Measurements from ENCODE around the gene CKAP4.
A peak's percentile ranks its signal among the peaks of the same experiment; 100 is the strongest.

CKAP4 gene

DNA sequence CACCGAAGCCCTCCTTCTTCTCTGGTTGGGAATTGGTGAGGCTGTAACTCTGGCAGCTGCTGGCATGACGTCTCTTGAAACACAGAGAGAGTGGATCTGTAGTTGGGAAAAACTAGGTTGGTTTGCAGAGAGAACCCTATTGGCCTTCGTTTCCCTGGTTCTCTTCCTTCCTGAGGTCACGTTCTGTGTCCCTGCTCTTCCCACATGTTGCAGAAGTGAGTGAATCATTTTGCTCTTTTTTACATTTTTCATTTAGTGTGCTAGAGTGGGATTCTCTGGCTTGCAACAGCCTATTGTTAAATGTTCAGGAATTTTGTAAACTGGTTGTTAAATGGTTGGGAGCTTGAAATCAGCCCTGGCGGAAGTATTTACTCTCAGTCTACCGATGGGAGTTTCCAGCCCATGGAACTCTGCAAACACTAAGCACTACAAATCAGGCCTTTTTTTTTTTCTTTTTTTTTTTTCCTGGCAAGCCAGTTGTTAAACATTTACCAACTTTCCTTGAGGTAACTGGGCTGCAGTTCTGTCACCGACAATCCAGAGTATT, 26.8 kb upstream of the CKAP4 start:
- no peak for DNase-seq (ENCODE audit: low read depth)

- no peak for DNase-seq (ENCODE audit: low read depth)
These were observed 26.2 kb upstream of the CKAP4 start for GRCh38 chr12:106274012-106274411.

DNA sequence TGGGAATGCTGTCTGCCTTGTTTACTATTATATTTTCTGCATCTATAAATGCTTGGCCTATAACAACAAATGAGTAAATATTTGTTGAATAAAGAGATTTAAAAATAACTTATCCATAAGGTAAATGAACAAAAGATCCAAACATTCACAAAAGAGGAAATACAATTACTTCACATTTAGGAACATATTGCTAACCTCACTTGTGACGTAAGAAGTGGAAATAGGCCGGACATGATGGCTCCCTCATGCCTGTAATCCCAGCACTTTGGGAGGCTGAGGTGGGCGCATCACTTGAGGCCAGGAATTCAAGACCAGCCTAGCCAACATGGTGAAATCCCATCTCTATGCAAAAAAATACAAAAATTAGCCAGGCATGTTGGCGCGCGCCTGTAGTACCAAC, 25.7 kb upstream of the CKAP4 start:
- DNase-seq (ENCODE audit: low read depth), result no peak

DNA sequence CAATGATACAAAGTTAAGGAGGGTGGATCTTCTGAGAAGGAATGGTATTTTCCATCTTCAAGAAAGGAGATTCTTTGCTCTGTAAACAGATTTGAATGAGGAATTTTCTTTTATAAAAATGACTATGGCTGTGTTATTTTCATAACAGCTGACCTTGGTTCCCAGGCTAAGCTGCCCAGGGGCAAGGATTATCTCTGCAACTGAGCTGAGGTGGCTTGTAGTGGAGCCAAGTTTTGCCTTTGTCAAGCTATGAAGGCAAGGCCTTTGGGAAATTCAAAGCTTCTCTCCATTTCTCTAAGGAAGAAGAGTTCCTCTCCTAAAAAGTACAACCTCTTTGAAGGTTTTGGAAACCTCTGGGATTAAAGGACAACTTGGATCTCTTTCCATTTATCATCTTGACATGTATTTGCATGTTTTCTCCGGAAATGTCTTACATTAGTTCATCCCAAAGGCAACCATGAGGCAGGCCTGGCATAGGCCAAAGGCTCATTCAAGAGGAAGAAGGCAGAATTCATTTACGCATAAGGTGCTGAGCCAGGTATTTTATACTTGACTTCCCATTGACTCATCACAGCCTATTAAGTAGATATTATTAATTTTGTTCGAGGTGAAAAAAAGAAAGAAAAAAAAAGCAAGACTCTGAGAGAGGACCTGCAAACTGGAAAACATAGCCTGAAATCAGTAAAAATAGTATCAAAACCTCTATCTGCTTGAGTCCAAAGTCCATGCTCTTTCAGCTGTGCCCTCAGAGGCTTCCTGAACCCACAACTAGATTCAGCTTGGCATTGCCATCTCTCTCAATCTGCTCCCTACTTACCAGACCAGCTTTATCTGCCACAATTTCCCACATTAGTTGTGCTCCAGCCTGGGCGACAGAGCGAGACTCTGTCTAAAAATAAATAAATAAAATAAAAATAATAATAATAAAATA, 24.0 kb upstream of the CKAP4 start:
- no peak for DNase-seq (ENCODE audit: low read depth)

- DNase-seq (ENCODE audit: low read depth), result no peak
These were observed 21.4 kb upstream of the CKAP4 start for GRCh38 chr12:106269150-106269771.

DNA sequence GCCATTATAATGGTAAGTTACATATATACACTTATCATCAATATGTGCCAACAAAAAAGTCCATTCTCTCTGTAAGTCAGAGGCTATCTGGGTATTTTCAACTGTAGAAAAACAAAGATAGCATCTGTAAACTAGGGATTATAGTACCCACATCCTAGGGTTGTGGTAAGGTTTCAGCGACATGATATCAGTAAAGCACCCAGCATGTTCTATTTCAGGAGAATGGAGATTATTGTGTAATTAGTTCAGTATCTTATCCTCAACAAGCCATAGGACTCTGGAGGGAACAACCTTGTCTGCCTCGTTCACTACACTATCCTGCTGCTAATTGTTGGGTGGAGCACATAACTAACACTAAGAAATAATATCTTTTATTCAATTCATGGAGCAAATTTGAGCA, 19.7 kb upstream of the CKAP4 start:
- DNase-seq (ENCODE audit: low read depth), result no peak

GRCh38 chr12:106265116-106265515, 17.3 kb upstream of the CKAP4 start:
- DNase-seq (ENCODE audit: low read depth), result no peak

DNA sequence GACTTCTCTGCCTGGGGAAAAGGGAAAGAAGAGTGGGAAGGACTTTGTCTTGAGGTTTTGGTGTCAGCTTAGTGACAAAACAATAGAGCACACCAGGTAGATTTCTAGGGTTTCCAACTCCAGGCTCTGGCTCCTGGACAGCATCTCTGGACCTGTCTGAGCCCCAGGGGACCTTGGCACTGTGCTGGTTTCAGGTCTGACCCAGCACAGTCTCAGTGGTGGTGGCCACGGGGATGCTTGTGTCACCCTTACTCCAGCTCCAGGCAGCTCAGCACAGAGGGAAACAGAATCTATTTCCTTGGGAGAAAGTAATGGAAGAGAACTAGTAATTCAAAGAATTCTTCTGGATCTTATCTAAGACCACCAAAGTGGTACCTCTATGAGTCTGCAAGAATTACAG, 11.1 kb upstream of the CKAP4 start:
- DNase-seq (ENCODE audit: low read depth), result no peak

GRCh38 chr12:106258226-106258625, 10.4 kb upstream of the CKAP4 start:
- no peak for DNase-seq (ENCODE audit: low read depth)

DNA sequence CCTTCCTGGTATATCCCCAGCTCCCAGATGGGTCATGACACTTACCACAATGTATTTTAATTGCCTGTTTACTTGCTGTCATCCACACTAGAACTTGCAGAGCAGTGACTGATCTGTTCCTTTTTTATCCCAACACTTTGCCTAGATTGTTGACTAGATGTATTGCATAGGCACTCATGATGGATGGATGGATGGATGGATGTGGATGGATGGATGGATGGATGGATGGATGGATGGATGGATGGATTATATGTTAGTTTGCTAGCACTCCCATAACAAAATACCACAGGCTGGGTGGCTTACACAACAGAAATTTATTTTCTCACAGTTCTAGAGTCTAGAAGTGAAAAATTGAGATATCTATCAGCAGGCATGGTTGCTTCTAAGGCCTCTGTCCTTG, 8.7 kb upstream of the CKAP4 start:
- no peak for DNase-seq (ENCODE audit: low read depth)

GRCh38 chr12:106255952-106256351, 8.1 kb upstream of the CKAP4 start:
- DNase-seq (ENCODE audit: low read depth), result no peak

- DNase-seq (ENCODE audit: low read depth), result no peak
These were observed 7.7 kb upstream of the CKAP4 start for GRCh38 chr12:106255493-106255892.

DNA sequence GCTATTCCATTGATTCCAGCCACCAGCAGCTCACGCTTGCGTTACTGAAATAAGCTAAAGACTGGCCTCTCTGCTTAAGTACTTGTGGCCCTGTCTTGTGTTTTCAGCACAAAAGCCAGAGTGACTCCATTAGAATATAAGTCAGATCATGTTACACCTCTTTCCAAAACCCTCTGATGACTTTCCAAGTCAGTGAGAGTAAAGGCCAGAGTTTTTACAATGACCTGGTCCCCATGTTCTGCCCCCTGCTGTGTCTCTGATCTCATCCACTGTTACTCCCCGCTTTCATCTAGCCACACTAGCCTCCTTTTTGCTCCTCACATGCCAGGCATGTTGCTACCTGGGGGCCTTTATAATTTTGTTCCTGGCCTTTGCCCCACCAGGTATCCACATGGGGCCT, 6.9 kb upstream of the CKAP4 start:
- DNase-seq (ENCODE audit: low read depth), result no peak

- no peak for DNase-seq (ENCODE audit: low read depth)
These were observed 4.0 kb upstream of the CKAP4 start for GRCh38 chr12:106251631-106252455.

DNA sequence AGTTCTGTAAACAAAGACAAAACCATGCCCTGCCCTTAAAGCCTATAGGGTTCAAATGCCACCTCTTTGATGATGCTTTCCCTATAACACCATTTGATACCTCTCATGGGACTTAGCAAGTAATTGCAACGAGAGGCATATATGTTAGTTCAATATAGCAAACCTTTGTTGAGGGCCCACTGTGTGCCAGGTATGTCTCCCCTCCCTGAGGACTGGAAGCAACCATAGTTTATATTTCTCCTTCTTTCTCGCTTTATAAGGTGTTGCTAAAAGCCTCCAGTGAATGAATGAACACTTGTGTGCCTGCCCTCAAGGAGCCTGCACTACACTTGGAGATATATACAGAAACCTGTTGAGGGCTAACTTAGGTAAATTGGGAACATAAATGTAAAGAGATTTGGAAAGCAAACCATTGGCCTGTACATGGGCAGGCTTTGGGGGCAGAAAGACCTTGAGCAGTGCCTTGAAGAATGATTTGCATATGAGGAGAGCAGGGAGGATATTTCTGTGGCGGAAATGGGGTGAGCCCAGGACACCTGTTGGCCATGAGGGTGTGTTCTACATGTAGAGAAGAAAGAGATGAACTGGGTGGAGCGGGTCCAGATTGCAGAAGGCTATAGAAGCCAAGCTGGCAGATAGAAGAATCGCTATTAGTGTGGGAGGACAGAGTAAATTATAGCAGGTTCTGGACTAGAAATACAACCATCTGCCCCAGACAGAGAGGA, 1.8 kb upstream of the CKAP4 start:
- DNase-seq (ENCODE audit: low read depth), result no peak

- DNase-seq (ENCODE audit: low read depth), result no peak
These were observed 1.1 kb upstream of the CKAP4 start for GRCh38 chr12:106248846-106249371.

GRCh38 chr12:106248312-106248845, 559 bp upstream of the CKAP4 start:
- DNase-seq (ENCODE audit: low read depth), result no peak

DNA sequence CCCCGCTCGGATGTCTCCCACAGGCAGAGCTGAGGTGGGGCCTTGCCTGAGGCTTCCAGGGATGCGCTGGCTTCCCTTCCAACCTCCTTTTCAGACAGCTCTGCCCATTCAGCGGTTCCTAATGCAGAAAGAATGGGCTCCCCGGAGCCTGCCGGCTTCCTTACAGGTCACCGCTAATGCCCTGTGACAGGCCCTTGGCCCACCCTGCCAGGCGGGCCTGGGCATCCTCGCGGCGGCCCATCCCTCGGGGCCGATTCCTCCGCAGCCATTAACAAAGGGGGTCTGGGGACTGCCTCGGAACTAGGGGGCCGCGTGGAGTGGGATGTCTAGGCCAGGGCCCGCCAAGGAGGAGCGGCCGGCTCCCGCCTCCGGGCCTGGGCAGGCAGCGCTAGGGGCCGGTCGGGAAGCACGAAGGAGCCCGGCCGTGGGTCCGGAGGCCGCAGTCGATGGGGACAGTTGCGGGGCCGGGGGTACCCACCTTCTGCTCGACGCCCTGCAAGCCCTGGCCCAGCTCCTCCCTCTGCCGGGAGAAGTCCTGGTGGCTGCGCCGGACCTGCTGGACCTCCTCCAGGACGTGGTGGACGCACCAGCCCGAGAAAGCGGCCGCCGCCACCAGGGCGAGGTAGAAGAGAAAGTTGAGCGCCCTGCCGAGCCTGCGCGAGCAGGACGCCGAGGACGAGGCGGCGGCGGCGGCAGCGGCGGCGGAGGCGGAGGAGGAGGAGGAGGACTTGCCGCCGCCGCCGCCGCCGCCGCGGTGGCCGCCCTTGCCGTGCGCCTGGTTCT, 738 bp downstream of the CKAP4 start:
- peak; percentile 44 for DNase-seq (ENCODE audit: low read depth)

DNA sequence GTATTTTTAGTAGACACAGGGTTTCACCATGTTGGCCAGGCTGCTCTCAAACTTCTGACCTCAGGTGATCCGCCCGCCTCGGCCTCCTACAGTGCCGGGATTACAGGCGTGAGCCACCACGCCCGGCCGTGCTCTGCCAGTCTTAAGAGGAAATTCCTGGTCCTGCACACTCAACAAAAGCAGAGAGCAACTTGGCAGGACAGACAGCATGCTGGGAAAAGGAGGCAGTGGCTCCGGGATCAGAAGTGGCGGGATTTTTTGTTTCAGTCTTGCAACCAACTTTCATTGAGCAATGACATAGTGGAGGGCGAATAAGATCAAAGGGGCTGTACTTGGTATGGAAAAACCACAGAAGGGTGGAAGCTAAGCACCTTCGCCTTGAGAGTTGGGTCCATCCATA, 2.1 kb downstream of the CKAP4 start:
- no peak for DNase-seq (ENCODE audit: low read depth)

GRCh38 chr12:106243620-106244019, 4.2 kb downstream of the CKAP4 start:
- DNase-seq (ENCODE audit: low read depth), result no peak
